ENCODE data around the gene LSM3.
"Not testable (repeated sequence)": the region's sequence is repeated elsewhere in the genome, so short reads cannot be mapped to it uniquely, and the experiment has no call there.

LSM3 gene

GRCh38 chr3:14222900-14223594 lies 44.4 kb downstream of the LSM3 start:
- Histone ChIP-seq H3K4me1 (ENCODE audit: insufficient read depth, low read length) (no peaks in the 10 kb centered on the region; the same call in 1 of the 2 replicates), H3K9ac (ENCODE audit: low read depth, low read length) (no peak overlapping the region), H3K9me3 (ENCODE audit: control insufficient read depth, insufficient read depth, low read length) (peaks cover 13% of the 10 kb centered on the region), H3K36me3 (ENCODE audit: insufficient read depth, low read length) (no peaks in the 10 kb centered on the region)

DNA sequence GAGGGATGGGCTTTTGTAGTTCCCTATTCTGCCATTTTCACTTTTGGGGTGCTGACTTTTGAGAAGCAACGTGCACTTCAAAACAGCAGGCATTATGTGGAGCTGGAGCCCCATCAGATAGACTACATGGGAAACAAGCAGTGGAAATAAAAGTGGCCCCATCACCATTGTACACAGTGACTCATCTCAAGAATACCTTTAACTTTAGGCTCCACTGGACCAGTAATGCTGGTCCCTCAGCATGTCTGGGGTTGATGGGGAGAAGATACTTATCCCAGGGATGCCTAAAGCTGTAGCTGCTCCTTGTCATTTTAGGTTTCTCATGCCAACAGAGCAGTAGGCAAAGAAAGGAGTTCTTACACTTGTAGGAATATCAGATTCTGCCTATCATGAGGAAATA lies 45.0 kb downstream of the LSM3 start:
- H3K9me3 ChIP-seq (ENCODE audit: control insufficient read depth, insufficient read depth, low read length): peaks cover 13% of the 10 kb centered on the region
- H3K4me1 ChIP-seq (ENCODE audit: insufficient read depth, low read length): no peaks in the 10 kb centered on the region; the same call in 1 of the 2 replicates
- H3K36me3 ChIP-seq (ENCODE audit: insufficient read depth, low read length): no peaks in the 10 kb centered on the region
- no peak overlapping the region for H3K9ac ChIP-seq (ENCODE audit: low read depth, low read length)

GRCh38 chr3:14224895-14225294 lies 46.3 kb downstream of the LSM3 start:
- Histone ChIP-seq H3K4me1 (ENCODE audit: insufficient read depth, low read length) (no peaks in the 10 kb centered on the region; the same call in 1 of the 2 replicates), H3K9ac (ENCODE audit: low read depth, low read length) (no peak overlapping the region), H3K9me3 (ENCODE audit: control insufficient read depth, insufficient read depth, low read length) (peaks cover 8% of the 10 kb centered on the region), H3K36me3 (ENCODE audit: insufficient read depth, low read length) (no peaks in the 10 kb centered on the region)

DNA sequence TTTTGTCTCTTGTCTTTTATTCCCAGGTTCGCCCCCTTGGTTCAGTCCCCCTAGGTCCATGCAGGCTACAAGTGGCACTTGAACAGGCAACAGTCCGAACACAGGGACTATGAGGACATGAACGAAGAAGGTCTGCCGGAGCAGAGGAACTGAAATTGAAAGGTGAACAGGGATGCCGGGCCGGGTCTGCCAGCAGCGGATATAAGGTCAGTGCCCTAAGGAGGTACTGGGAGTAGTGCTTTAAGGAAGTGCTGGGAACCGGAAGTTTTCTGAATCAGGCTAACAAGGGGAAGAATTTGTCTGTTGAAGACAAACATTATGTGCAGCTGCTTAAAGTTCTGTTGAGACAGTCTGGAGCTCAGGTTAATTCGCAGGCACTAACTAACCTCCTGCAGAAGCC lies 46.8 kb downstream of the LSM3 start:
- H3K9ac ChIP-seq (ENCODE audit: low read depth, low read length): no peak overlapping the region
- no peaks in the 10 kb centered on the region for H3K36me3 ChIP-seq (ENCODE audit: insufficient read depth, low read length)
- no peaks in the 10 kb centered on the region; the same call in 1 of the 2 replicates for H3K4me1 ChIP-seq (ENCODE audit: insufficient read depth, low read length)
- peaks cover 8% of the 10 kb centered on the region for H3K9me3 ChIP-seq (ENCODE audit: control insufficient read depth, insufficient read depth, low read length)

GRCh38 chr3:14226351-14226750 lies 47.7 kb downstream of the LSM3 start:
- H3K9me3 ChIP-seq (ENCODE audit: control insufficient read depth, insufficient read depth, low read length); H3K4me1 ChIP-seq (ENCODE audit: insufficient read depth, low read length); H3K9ac ChIP-seq (ENCODE audit: low read depth, low read length); H3K36me3 ChIP-seq (ENCODE audit: insufficient read depth, low read length): not testable (repeated sequence)

DNA sequence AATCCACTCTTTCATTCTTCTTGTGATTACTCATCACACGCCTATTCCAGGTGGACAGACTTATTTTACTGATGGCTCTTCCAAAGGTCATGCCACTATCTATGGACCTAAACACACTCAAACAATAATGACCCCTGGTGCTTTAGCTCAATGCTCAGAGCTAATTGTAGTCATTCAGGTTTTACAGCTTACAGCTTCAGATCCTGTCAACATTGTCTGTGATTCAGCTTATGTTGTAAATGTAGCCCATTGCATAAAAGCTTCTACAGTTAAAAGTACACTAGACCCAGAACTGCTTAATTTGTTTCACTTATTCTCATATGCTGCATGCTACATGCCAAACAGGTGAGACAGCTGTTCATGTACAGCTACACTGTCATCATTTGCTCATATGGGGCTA lies 49.2 kb downstream of the LSM3 start:
- H3K9ac ChIP-seq (ENCODE audit: low read depth, low read length): no peak overlapping the region
- no peaks in the 10 kb centered on the region for H3K9me3 ChIP-seq (ENCODE audit: control insufficient read depth, insufficient read depth, low read length)
- H3K4me1 ChIP-seq (ENCODE audit: insufficient read depth, low read length): peaks cover 5% of the 10 kb centered on the region

DNA sequence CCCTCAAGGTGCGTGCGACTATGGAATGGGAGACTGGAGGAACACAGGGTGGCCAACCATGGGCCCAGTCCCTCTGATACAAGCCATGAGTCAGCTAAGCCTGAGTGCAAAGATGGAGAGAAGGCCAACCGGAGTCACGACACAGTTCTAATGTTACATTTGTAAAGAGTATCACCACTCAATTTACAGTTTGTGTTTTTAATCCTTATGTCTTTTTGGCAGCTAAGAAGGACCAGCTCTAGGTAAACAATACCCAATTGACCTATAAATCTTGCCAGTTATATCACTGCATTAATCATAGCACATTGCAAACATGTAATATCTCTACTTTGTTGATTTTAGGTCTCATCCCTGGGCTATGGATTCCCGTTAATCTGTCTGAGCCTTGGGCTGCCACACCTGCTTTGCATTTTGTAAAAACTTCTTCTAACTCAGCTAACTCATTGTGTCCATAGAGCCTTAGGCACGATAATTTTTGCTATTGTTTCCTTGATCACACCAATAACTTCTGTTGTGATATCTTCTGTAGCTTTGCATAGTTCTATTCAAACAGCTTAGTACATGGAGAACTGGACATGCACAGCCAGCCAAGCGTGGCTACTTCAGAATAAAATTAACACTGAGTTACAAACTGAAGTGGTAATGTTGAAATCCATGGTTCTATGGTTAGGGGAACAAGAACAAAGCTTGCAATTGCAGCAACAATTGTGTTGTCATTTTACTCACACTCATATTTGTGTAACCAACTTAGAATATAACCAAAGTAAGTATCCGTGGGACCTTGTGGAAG lies 50.3 kb downstream of the LSM3 start:
- H3K36me3 ChIP-seq (ENCODE audit: insufficient read depth, low read length): no peaks in the 10 kb centered on the region
- H3K9me3 ChIP-seq (ENCODE audit: control insufficient read depth, insufficient read depth, low read length): peaks cover 5% of the 10 kb centered on the region
- no peak overlapping the region for H3K9ac ChIP-seq (ENCODE audit: low read depth, low read length)
- H3K4me1 ChIP-seq (ENCODE audit: insufficient read depth, low read length): peaks cover 5% of the 10 kb centered on the region

More for the DNA sequence above, 49.2 kb downstream of the LSM3 start:
- H3K36me3 ChIP-seq (ENCODE audit: insufficient read depth, low read length): no peaks in the 10 kb centered on the region

- H3K36me3 ChIP-seq (ENCODE audit: insufficient read depth, low read length); H3K9me3 ChIP-seq (ENCODE audit: control insufficient read depth, insufficient read depth, low read length); H3K4me1 ChIP-seq (ENCODE audit: insufficient read depth, low read length); H3K9ac ChIP-seq (ENCODE audit: low read depth, low read length): not testable (repeated sequence)
Measured at GRCh38 chr3:14229695-14230094, 51.1 kb downstream of the LSM3 start.

DNA sequence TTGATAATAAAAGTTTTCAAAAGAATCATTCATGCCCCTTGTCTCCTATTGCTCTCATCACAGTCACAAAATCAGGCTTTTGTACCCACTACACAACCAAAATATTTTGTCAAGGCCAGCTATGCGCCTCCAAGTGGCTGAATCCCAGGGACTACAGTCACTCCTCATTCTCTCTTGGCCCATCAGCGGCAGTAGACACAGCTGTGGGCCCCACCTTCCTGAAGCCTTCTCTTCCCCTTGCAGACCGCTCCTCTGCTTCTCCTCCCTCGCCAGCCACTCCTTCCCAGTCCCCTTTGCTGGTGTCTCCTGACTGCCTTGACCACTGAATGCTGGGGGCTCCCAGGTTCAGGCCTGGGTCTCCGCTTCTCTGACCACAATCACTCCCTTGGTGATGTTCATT lies 52.1 kb downstream of the LSM3 start:
- H3K36me3 ChIP-seq (ENCODE audit: insufficient read depth, low read length): no peaks in the 10 kb centered on the region
- H3K9ac ChIP-seq (ENCODE audit: low read depth, low read length): no peak overlapping the region
- peaks cover 5% of the 10 kb centered on the region; the same call in 1 of the 2 replicates for H3K4me1 ChIP-seq (ENCODE audit: insufficient read depth, low read length)
- peaks cover 6% of the 10 kb centered on the region for H3K9me3 ChIP-seq (ENCODE audit: control insufficient read depth, insufficient read depth, low read length)

DNA sequence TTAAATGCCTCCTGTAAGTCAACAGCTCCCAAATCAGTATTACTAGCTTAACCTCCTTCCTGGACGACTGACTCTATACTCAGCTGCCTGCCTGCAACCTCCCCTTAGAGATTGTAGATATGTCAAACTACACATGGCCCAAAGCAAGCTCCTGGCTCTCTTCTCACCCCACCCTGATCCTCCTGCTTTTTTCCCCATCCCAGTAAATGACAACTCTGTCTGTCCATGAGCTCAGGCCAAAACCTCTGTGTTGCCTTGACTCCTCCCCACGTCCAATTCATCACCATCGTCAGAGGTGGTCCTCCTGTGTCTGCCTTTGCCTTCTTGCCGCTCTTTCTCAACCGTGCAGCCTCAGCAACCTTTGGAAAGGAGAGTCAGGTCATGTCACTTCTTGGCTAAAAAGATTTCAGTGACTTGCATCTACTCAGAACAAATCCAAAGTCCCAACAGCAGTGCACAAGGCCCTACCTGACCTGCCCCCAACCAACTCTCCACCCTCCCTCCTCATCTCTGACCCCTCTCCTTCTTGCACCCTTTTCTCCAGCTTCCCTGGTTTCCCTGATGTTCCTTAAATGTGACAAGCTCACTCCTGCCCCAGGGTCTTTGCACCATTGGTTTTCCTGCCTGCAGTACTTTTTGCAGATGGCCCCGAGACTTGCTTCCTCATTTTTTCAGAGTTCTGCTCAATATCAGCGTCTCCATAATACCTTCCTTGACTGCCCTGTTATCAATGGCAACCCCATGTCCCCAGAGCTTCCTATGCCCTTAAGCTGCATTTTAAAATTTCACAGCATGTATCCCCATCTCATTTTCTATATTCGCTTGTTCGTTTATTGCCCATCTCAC lies 52.8 kb downstream of the LSM3 start:
- H3K4me1 ChIP-seq (ENCODE audit: insufficient read depth, low read length): peaks cover 5% of the 10 kb centered on the region; the same call in 1 of the 2 replicates
- peaks cover 6% of the 10 kb centered on the region for H3K9me3 ChIP-seq (ENCODE audit: control insufficient read depth, insufficient read depth, low read length)
- no peak overlapping the region for H3K9ac ChIP-seq (ENCODE audit: low read depth, low read length)
- H3K36me3 ChIP-seq (ENCODE audit: insufficient read depth, low read length): no peaks in the 10 kb centered on the region

DNA sequence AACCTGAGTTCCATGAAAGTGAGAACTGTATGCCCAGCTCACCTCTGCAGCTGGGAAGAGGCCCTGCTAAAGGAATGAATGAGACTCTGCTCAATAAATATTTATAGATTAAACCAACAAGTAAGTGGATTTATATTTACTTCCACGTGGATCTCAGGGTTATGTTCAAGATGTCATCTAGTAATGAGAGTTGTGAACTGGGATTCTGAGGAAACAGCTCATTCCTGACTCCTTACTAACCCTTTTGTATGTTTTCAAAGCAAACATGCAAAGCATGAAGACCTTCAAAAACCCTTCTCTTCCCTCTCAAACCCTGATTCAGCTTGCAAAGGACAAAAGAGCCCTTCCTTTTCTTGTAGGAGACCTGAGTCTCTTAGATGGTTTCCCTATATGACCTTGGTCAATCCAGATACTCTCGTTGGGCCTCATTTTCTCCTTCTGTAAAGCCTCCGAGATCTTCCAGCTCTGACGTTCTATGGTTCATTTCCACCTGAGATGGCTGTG lies 53.4 kb downstream of the LSM3 start:
- H3K9ac ChIP-seq (ENCODE audit: low read depth, low read length): no peak overlapping the region
- no peaks in the 10 kb centered on the region for H3K36me3 ChIP-seq (ENCODE audit: insufficient read depth, low read length)
- peaks cover 6% of the 10 kb centered on the region for H3K9me3 ChIP-seq (ENCODE audit: control insufficient read depth, insufficient read depth, low read length)
- peaks cover 5% of the 10 kb centered on the region; the same call in 1 of the 2 replicates for H3K4me1 ChIP-seq (ENCODE audit: insufficient read depth, low read length)

- H3K36me3 ChIP-seq (ENCODE audit: insufficient read depth, low read length): no peaks in the 10 kb centered on the region
- H3K9ac ChIP-seq (ENCODE audit: low read depth, low read length): no peak overlapping the region
- peaks cover 6% of the 10 kb centered on the region for H3K9me3 ChIP-seq (ENCODE audit: control insufficient read depth, insufficient read depth, low read length)
- H3K4me1 ChIP-seq (ENCODE audit: insufficient read depth, low read length): peaks cover 5% of the 10 kb centered on the region; the same call in 1 of the 2 replicates
Measured at GRCh38 chr3:14234251-14235002, 55.8 kb downstream of the LSM3 start.

- no peaks in the 10 kb centered on the region for H3K36me3 ChIP-seq (ENCODE audit: insufficient read depth, low read length)
- peaks cover 5% of the 10 kb centered on the region; the same call in 1 of the 2 replicates for H3K4me1 ChIP-seq (ENCODE audit: insufficient read depth, low read length)
- H3K9ac ChIP-seq (ENCODE audit: low read depth, low read length): no peak overlapping the region
- H3K9me3 ChIP-seq (ENCODE audit: control insufficient read depth, insufficient read depth, low read length): peaks cover 6% of the 10 kb centered on the region
Measured at GRCh38 chr3:14235003-14235911, 56.6 kb downstream of the LSM3 start.
